ENCODE results near the gene TFCP2L1.

The TFCP2L1 gene

DNA sequence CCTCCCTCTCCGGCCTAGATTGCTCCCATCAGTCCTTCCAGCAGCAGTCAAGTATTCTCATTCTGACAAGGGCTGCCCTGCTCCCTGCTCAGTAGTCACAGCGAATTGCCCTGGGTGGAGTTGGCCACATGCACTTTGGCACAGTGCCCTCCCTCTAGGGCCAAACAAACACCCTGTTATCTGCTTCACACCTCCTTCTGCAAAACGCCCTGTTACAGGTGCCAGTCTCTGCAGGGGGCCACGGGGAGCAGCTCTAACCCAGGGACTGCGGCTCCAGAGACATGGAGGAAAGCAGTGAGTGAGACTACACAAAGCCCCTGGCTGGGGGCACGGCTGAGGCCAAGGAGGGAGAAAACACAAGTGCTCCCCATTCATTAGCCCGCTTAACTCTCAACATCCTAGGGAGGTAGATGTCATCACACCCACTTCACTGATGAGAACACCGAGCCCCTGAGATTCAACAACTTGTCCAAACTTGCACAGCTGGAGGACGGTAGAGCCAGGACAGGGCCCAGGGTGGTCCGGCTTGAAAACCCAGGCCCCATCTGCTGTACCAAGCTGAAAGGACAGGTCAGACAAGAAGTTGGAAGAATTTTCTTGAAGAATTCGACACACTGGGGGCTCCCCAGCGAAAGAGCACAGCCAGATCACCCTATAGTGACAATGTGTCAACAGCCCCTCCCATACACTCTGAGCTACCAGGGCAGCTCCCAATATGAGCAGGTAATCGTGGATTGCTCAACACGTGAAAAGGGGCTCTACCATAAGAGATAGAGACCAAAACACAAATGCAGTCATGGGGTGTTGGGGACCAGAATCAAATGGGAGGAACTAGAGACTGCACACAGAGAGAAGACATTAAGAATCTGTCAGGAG, 8.7 kb upstream of the TFCP2L1 start:
- H3K27ac ChIP-seq (ENCODE audit: low read depth, low read length), result no peak overlapping the region
- no peak overlapping the region for H3K9ac ChIP-seq (ENCODE audit: low read length)

DNA sequence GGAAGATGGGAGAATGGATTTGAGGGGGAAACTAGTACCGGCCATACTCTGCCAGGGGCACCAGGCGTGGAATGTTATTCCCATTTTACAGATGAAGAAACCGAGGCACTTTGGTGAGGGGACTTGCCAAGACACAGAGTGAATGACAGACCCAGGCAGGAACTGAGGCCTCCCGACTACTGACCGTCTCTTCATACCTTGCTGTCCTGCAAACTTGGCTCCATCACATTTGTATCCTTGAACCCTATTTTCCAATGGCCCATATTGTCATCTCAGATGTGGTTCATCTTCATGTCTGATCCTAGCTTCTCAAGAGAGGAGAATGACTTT, 6.2 kb upstream of the TFCP2L1 start:
- H3K27ac ChIP-seq (ENCODE audit: low read depth, low read length), result no peak overlapping the region
- H3K9ac ChIP-seq (ENCODE audit: low read length), result no peak overlapping the region
- no peaks in the 10 kb centered on the region for H3K4me1 ChIP-seq (ENCODE audit: control insufficient read depth, insufficient read depth, low read length)
- H3K4me3 ChIP-seq (ENCODE audit: low read length), result no peak overlapping the region
- H3K36me3 ChIP-seq (ENCODE audit: control insufficient read depth, insufficient read depth, low read length), result no peaks in the 10 kb centered on the region
- H3K27me3 ChIP-seq (ENCODE audit: control insufficient read depth, insufficient read depth, low read length), result no peaks in the 10 kb centered on the region

More for the DNA sequence above, 8.7 kb upstream of the TFCP2L1 start:
- no peak overlapping the region for H3K4me3 ChIP-seq (ENCODE audit: low read length)
- no peaks in the 10 kb centered on the region for H3K4me1 ChIP-seq (ENCODE audit: control insufficient read depth, insufficient read depth, low read length)
- H3K27me3 ChIP-seq (ENCODE audit: control insufficient read depth, insufficient read depth, low read length), result no peaks in the 10 kb centered on the region
- H3K36me3 ChIP-seq (ENCODE audit: control insufficient read depth, insufficient read depth, low read length), result no peaks in the 10 kb centered on the region

DNA sequence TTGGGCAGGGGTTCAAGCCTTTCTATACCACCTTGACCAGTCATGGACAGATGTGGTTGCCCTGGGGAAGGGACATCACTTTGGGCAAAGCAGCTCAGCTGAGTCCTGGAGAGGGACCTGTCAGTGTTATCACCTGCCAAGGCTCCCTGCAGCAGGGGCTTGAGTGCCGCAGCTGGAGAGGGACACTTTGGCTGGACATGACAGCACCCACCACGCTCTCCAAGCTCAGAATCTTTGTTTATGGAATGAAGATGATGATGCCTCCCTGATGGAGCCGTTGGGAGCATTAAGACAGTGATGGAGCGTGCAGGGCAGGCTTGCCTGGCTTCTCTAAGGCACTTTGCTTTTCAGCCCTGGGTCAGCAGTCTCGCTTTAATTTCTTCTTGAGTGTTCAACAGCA, 4.3 kb upstream of the TFCP2L1 start:
- Histone ChIP-seq H3K27ac (ENCODE audit: low read depth, low read length) (no peak overlapping the region), H3K36me3 (ENCODE audit: control insufficient read depth, insufficient read depth, low read length) (no peaks in the 10 kb centered on the region), H3K4me3 (ENCODE audit: low read length) (no peak overlapping the region), H3K27me3 (ENCODE audit: control insufficient read depth, insufficient read depth, low read length) (no peaks in the 10 kb centered on the region), H3K4me1 (ENCODE audit: control insufficient read depth, insufficient read depth, low read length) (no peaks in the 10 kb centered on the region), H3K9ac (ENCODE audit: low read length) (no peak overlapping the region)

DNA sequence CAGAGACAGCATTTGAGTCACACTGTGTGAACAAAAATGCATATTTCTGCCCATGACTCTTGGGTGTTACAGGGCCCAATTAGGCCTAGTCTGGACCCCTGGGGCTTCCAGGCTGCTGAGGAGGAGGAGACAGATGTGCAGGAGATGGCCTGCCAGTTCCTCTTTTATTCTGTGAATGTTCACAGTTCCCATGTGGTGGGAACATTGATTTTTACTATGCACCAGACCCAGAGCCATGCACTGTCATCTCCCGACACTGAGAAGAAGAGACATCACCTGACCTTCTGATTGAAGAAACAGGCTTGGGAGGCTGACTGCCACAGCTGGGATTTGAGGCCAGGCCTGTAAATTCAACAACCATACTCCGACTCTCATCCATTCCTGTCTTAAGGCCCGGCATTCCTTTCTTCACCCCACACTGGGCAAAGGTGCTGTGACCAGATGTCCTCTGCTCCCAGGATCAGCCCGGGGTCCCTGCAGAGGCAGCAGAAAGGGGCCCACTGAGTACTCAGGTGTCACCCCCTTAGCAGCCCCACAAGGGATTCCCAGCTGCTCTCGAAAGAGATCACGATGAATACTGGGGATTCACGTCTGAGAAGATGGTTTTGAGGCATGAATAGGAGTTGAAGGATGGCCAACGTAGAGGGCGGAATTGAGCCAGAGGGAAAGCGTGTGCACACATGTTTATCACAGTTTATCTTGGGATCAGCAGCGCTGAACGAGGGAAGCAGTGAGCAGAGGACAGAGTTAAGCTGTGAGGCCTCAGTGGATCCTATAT, 3.6 kb upstream of the TFCP2L1 start:
- H3K27ac ChIP-seq (ENCODE audit: low read depth, low read length), result no peak overlapping the region
- H3K27me3 ChIP-seq (ENCODE audit: control insufficient read depth, insufficient read depth, low read length), result peaks cover 3% of the 10 kb centered on the region
- H3K9ac ChIP-seq (ENCODE audit: low read length), result no peak overlapping the region
- no peaks in the 10 kb centered on the region for H3K4me1 ChIP-seq (ENCODE audit: control insufficient read depth, insufficient read depth, low read length)
- no peak overlapping the region for H3K4me3 ChIP-seq (ENCODE audit: low read length)
- H3K36me3 ChIP-seq (ENCODE audit: control insufficient read depth, insufficient read depth, low read length), result no peaks in the 10 kb centered on the region

DNA sequence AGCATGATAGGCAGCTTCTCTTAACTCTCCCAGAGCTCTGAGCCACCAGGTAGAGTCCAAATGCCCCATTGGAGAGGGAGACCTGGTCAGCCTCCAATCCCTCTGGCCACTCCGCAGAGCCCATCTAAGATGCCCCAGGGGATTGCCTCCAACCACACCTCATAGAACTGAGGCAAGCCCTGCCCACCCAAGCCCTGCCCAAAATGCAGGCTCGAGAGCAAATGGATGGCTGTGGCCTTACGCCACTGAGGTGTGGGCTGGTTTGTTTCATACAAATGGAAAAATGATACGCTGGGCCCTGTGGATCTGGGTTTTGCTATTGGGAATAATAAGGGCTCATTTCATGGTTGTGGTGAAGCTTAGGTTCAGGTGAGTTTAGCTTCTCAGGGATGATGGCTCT, 3.0 kb upstream of the TFCP2L1 start:
- Histone ChIP-seq H3K27me3 (ENCODE audit: control insufficient read depth, insufficient read depth, low read length) (peaks cover 3% of the 10 kb centered on the region), H3K4me3 (ENCODE audit: low read length) (no peak overlapping the region), H3K27ac (ENCODE audit: low read depth, low read length) (no peak overlapping the region), H3K4me1 (ENCODE audit: control insufficient read depth, insufficient read depth, low read length) (no peaks in the 10 kb centered on the region), H3K36me3 (ENCODE audit: control insufficient read depth, insufficient read depth, low read length) (no peaks in the 10 kb centered on the region), H3K9ac (ENCODE audit: low read length) (no peak overlapping the region)

DNA sequence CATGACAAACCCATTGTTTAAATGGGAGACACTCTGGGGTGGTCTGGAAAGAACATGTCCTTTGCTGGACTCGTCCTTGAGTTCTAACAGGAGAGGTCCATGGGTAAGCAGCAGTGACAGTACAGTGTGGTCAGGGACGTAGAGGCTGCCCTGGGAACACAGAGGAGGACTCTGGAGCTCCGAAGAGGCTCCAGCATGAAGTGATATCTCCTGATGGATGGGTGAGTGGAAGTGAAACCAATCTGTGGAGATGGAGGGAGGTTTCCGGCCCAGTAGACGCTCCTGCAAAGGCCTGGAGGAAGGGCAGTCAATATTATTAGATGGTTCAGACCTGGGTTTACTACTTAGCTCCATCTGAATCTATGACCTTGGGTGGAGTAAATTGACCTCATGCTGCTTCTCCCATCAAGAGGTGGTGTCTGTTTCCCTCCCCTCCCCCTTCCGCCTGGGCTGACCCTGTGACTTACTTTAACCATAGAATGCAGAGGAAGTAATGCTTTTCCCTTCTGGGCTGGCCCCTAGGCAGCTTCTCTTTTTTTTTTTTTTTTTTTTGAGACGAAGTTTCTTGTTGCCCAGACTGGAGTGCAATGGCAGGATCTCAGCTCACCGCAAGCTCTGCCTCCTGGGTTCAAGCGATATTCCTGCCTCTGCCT, 2.3 kb upstream of the TFCP2L1 start:
- Histone ChIP-seq H3K4me3 (ENCODE audit: low read length) (no peak overlapping the region), H3K36me3 (ENCODE audit: control insufficient read depth, insufficient read depth, low read length) (no peaks in the 10 kb centered on the region), H3K27me3 (ENCODE audit: control insufficient read depth, insufficient read depth, low read length) (peaks cover 3% of the 10 kb centered on the region), H3K4me1 (ENCODE audit: control insufficient read depth, insufficient read depth, low read length) (no peaks in the 10 kb centered on the region), H3K9ac (ENCODE audit: low read length) (no peak overlapping the region), H3K27ac (ENCODE audit: low read depth, low read length) (no peak overlapping the region)

DNA sequence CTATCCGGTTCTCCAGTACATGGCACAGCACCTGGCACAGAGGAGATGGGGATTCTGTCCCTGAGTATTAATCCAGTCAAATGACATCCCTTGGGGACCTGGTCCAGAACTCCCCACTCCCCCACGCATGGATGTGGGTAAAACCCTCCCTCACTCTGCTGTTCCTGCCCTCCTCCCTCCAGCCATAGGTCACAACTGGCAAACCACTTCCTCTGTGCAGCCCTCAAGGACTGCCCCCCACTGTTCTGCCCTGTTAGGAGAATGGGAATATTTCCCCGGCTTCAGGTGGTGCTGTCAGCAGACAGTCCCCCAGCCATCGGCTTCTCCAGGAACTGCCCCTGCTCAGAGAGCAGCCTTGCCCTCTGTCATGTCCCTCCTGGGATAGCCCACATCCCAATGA, 1.5 kb upstream of the TFCP2L1 start:
- Histone ChIP-seq H3K9ac (ENCODE audit: low read length) (no peak overlapping the region), H3K36me3 (ENCODE audit: control insufficient read depth, insufficient read depth, low read length) (no peaks in the 10 kb centered on the region), H3K27ac (ENCODE audit: low read depth, low read length) (no peak overlapping the region), H3K4me1 (ENCODE audit: control insufficient read depth, insufficient read depth, low read length) (no peaks in the 10 kb centered on the region), H3K27me3 (ENCODE audit: control insufficient read depth, insufficient read depth, low read length) (peaks cover 3% of the 10 kb centered on the region), H3K4me3 (ENCODE audit: low read length) (no peak overlapping the region)

DNA sequence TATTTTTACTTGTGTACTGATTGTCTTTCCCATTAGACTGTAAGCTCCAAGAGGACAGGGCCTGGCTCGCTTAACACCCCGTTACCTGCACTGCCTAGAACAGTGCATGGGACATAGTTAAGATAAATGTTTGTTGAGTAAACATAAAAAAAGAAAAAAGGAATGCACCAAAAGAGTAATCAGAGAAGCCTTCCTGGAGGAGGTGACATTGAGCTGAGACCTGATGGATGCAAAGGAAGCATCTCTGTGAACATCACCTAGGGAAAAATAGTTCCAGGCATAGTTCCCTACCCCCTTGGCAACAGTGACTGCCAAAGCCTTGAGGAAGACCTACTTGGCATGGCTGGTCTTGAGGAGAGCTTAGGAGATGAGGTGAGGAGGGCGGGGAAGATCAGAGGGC, 924 bp upstream of the TFCP2L1 start:
- no peak overlapping the region for H3K9ac ChIP-seq (ENCODE audit: low read length)
- H3K4me1 ChIP-seq (ENCODE audit: control insufficient read depth, insufficient read depth, low read length), result no peaks in the 10 kb centered on the region
- H3K4me3 ChIP-seq (ENCODE audit: low read length), result no peak overlapping the region
- no peak overlapping the region for H3K27ac ChIP-seq (ENCODE audit: low read depth, low read length)
- H3K27me3 ChIP-seq (ENCODE audit: control insufficient read depth, insufficient read depth, low read length), result peaks cover 3% of the 10 kb centered on the region
- H3K36me3 ChIP-seq (ENCODE audit: control insufficient read depth, insufficient read depth, low read length), result no peaks in the 10 kb centered on the region

DNA sequence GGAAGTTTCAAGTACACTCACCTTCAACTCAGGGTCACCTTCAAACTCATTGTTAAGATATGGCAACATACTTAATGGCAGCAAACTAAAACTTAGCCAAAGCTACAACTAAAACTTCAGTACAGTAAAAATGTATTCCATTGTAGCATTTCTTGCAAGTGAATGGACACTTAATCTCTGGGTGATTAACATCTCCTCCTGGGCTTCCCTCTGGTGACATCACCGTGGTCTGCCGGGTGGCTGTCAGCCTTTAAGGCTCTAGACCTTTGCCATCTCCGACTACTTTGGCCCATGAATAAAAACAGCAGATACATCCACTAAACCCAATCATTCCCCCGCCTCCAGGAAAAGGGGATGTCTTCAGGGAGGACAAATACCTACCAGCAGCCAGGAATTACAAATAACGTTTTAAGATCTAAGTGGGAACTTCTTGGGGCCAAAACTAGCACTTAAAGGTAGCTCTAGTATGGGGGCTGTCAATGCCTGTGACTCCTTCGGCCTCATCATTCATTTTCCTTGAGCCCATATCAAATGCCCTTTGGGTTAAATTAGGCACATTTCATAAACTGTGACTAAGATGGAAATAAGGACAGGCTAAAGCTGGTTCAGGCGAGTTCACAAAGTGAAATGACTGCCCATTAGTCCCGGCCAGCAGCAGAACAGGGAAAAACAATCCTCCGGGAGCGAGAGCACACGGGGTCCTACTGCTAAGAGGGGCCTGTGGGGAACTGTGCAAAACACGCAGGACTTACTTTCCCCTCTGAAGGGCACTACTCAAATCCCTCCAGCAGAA, 1.1 kb downstream of the TFCP2L1 start:
- H3K27me3 ChIP-seq (ENCODE audit: control insufficient read depth, insufficient read depth, low read length), result peaks cover 3% of the 10 kb centered on the region
- H3K4me1 ChIP-seq (ENCODE audit: control insufficient read depth, insufficient read depth, low read length), result no peaks in the 10 kb centered on the region
- H3K4me3 ChIP-seq (ENCODE audit: low read length), result peak overlapping the region; percentile 44
- H3K27ac ChIP-seq (ENCODE audit: low read depth, low read length), result no peak overlapping the region
- no peaks in the 10 kb centered on the region for H3K36me3 ChIP-seq (ENCODE audit: control insufficient read depth, insufficient read depth, low read length)
- no peak overlapping the region for H3K9ac ChIP-seq (ENCODE audit: low read length)

DNA sequence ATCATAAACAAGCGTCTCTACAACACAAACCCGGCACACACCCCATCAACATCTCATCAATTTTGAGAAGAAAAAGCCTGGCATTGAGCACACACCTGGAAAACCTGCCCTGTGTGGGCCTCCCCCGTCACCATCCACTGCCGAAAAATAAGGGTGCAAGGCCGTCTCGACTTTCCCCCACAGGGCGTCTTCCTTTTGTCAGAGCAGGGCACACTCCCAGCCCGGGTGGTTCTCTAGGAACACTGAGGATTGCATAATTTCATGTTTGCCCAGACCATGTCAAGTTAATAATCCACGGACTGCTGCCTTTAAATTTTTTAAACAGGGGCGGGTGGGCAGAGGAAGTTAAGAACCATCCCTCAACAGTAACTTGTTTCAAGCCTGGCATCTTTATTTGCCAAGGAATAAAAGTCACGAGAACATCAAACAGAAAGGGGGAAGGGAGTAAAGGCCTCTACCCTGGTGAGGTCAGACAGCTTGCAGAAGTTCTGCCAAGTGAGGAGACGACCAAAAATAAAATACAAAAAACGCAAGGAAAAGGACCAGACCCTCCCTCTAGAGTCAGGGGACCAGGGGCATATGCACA, 2.1 kb downstream of the TFCP2L1 start:
- Histone ChIP-seq H3K27me3 (ENCODE audit: control insufficient read depth, insufficient read depth, low read length) (peaks cover 3% of the 10 kb centered on the region), H3K9ac (ENCODE audit: low read length) (no peak overlapping the region), H3K36me3 (ENCODE audit: control insufficient read depth, insufficient read depth, low read length) (no peaks in the 10 kb centered on the region), H3K4me3 (ENCODE audit: low read length) (peak overlapping the region; percentile 36), H3K27ac (ENCODE audit: low read depth, low read length) (no peak overlapping the region), H3K4me1 (ENCODE audit: control insufficient read depth, insufficient read depth, low read length) (no peaks in the 10 kb centered on the region)

DNA sequence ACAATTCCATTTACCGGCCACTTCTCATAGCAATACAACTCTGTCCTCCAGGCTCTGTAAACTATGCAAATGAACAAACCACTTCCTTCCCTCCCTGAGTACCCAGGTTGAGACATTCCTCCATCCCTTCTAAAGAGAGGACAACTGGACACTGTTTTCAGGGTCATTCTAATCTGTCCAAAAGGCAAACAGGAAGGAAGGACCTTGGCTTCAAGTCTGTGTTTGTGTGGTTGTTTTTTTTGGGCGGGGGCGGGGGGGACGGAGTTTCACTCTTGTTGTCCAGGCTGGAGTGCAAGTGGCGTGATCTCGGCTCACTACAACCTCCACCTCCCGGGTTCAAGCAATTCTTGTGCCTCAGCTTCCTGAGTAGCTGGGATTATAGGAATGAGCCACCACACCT, 3.3 kb downstream of the TFCP2L1 start:
- no peaks in the 10 kb centered on the region for H3K36me3 ChIP-seq (ENCODE audit: control insufficient read depth, insufficient read depth, low read length)
- no peak overlapping the region for H3K27ac ChIP-seq (ENCODE audit: low read depth, low read length)
- H3K4me1 ChIP-seq (ENCODE audit: control insufficient read depth, insufficient read depth, low read length), result no peaks in the 10 kb centered on the region
- H3K4me3 ChIP-seq (ENCODE audit: low read length), result no peak overlapping the region
- no peak overlapping the region for H3K9ac ChIP-seq (ENCODE audit: low read length)
- H3K27me3 ChIP-seq (ENCODE audit: control insufficient read depth, insufficient read depth, low read length), result peaks cover 3% of the 10 kb centered on the region

DNA sequence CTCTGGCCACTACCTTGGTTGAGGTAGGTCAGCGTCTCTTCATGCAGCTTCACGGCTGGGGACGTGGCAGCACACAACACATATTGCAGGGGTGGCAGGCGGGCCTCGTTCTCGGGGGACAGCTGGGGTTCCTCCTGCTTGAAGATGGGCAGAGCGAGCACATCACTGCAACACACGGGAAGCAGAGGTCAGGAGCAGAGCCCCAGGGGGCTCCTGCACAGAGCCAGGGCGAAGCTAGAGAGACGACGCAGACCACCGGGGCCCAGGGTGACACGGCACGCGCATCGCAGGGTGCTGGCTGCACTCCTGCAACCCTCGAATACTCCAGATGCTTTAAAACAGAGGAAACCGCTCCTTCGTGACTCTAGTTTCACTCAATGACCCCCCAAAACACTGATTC, 3.9 kb downstream of the TFCP2L1 start:
- Histone ChIP-seq H3K4me1 (ENCODE audit: control insufficient read depth, insufficient read depth, low read length) (no peaks in the 10 kb centered on the region), H3K9ac (ENCODE audit: low read length) (no peak overlapping the region), H3K27me3 (ENCODE audit: control insufficient read depth, insufficient read depth, low read length) (peaks cover 3% of the 10 kb centered on the region), H3K36me3 (ENCODE audit: control insufficient read depth, insufficient read depth, low read length) (no peaks in the 10 kb centered on the region), H3K4me3 (ENCODE audit: low read length) (no peak overlapping the region), H3K27ac (ENCODE audit: low read depth, low read length) (no peak overlapping the region)

All from rectal smooth muscle tissue (tissue), 1 donor.